ENCODE results near the gene TGM2. TPM values are rescaled to one million over a fixed set of nuclear protein-coding genes. Genes with fewer than 3 reads are reported as not detected.

TGM2 gene
- total and polyA plus RNA-seq, 2 donors (not counting 3 experiments of a cell fraction or from before 2014, with no cell fraction given), result 861 to 868 TPM

GRCh38 chr20:38181207-38181801 lies 16.2 kb upstream of the TGM2 start:
- TF ChIP-seq POLR2AphosphoS5 (IDR thresholded peaks at IDR 0.05; ENCODE audit: insufficient read depth, low read depth, low read length), result no peak
- no peak for TF ChIP-seq POLR2A (IDR thresholded peaks at IDR 0.05; ENCODE audit: low read depth, low read length)
- peaks cover 2% of the 10 kb centered on the region for H3K4me1 ChIP-seq (ENCODE audit: control insufficient read depth, extremely low read depth, insufficient read depth, low read length)
- no peak overlapping the region for H3K27ac ChIP-seq (ENCODE audit: insufficient read depth, low read depth, low read length)
- no peaks in the 10 kb centered on the region for H3K79me2 ChIP-seq (ENCODE audit: control insufficient read depth, insufficient read depth, low read length)
- no peak for DNase-seq (ENCODE audit: low read depth, low spot score)
- no peak overlapping the region for H3K9ac ChIP-seq (replicated peaks; ENCODE audit: extremely low read depth, insufficient read depth, low read length)
- ChIA-PET CTCF (interaction anchor here (1.0 kb wide), 1 partner anchor 16 kb away, joined by 3 read pairs; no protein-coding TSS in a partner anchor), POLR2A (no interaction called here)
- dilution Hi-C loops (cut with MboI; ENCODE audit: extremely low pct_ligation_motif_present, low sequenced_read_pairs), result no loop called here
- no peak overlapping the region for H3K4me3 ChIP-seq (replicated peaks in 1 of 3; ENCODE audit: insufficient read depth in 1 of 3, low read depth in 1 of 3, low read length in 3 of 3)
- no peaks in the 10 kb centered on the region for H3K9me1 ChIP-seq (replicated peaks; ENCODE audit: control insufficient read depth, extremely low read depth, insufficient read depth, low read length)
- H2AFZ ChIP-seq (ENCODE audit: low read depth, low read length), result no peak overlapping the region
- no peak for FAIRE-seq
- intact Hi-C loops (cut with micrococcal nuclease), result no loop called here
- H3K36me3 ChIP-seq (ENCODE audit: control insufficient read depth in 2 of 2, extremely low read depth in 1 of 2, insufficient read depth in 2 of 2, low read length in 2 of 2), result no peaks in the 10 kb centered on the region
- BruUV-seq (replicated peaks), result no TSS peak
- H3K27me3 ChIP-seq (ENCODE audit: control insufficient read depth in 2 of 2, insufficient read depth in 2 of 2, low read length in 2 of 2), result no peaks in the 10 kb centered on the region
- H3K9me3 ChIP-seq (replicated peaks; ENCODE audit: control insufficient read depth, insufficient read depth, low read length), result no peaks in the 10 kb centered on the region
- H4K20me1 ChIP-seq (replicated peaks; ENCODE audit: control insufficient read depth, extremely low read depth, insufficient read depth, low read length), result no peaks in the 10 kb centered on the region
- no peak overlapping the region for H3K4me2 ChIP-seq (ENCODE audit: insufficient read depth, low read length)

- Histone ChIP-seq H3K4me2 (ENCODE audit: insufficient read depth, low read length) (no peak overlapping the region), H3K27me3 (ENCODE audit: control insufficient read depth in 2 of 2, insufficient read depth in 2 of 2, low read length in 2 of 2) (no peaks in the 10 kb centered on the region), H3K79me2 (ENCODE audit: control insufficient read depth, insufficient read depth, low read length) (no peaks in the 10 kb centered on the region), H4K20me1 (replicated peaks; ENCODE audit: control insufficient read depth, extremely low read depth, insufficient read depth, low read length) (no peaks in the 10 kb centered on the region), H3K27ac (ENCODE audit: insufficient read depth, low read depth, low read length) (no peak overlapping the region), H3K9me1 (replicated peaks; ENCODE audit: control insufficient read depth, extremely low read depth, insufficient read depth, low read length) (no peaks in the 10 kb centered on the region), H3K9ac (replicated peaks; ENCODE audit: extremely low read depth, insufficient read depth, low read length) (no peak overlapping the region), H3K4me1 (ENCODE audit: control insufficient read depth, extremely low read depth, insufficient read depth, low read length) (no peaks in the 10 kb centered on the region), H3K9me3 (replicated peaks; ENCODE audit: control insufficient read depth, insufficient read depth, low read length) (no peaks in the 10 kb centered on the region), H3K4me3 (replicated peaks in 1 of 3; ENCODE audit: insufficient read depth in 1 of 3, low read depth in 1 of 3, low read length in 3 of 3) (no peak overlapping the region), H2AFZ (ENCODE audit: low read depth, low read length) (no peak overlapping the region), H3K36me3 (ENCODE audit: control insufficient read depth in 2 of 2, extremely low read depth in 1 of 2, insufficient read depth in 2 of 2, low read length in 2 of 2) (no peaks in the 10 kb centered on the region)
- dilution Hi-C loops (cut with MboI; ENCODE audit: extremely low pct_ligation_motif_present, low sequenced_read_pairs) (no loop called here), intact Hi-C loops (cut with micrococcal nuclease) (no loop called here)
- TF ChIP-seq POLR2AphosphoS5 (IDR thresholded peaks at IDR 0.05; ENCODE audit: insufficient read depth, low read depth, low read length) (no peak), EZH2 (IDR thresholded peaks at IDR 0.05; ENCODE audit: borderline replicate concordance, low read depth, low read length, severe bottlenecking) (no peak), FOS (IDR thresholded peaks at IDR 0.05; ENCODE audit: borderline replicate concordance, insufficient read depth, low read length) (no peak), JUN (IDR thresholded peaks at IDR 0.05; ENCODE audit: borderline replicate concordance, insufficient read depth, insufficient read length, low read depth) (no peak), POLR2A (IDR thresholded peaks at IDR 0.05; ENCODE audit: low read depth, low read length) (no peak), MYC (IDR thresholded peaks at IDR 0.05; ENCODE audit: low read depth, low read length) (no peak), MAX (IDR thresholded peaks at IDR 0.05; ENCODE audit: insufficient read depth, insufficient read length) (no peak), GATA2 (IDR thresholded peaks at IDR 0.05; ENCODE audit: insufficient read depth, insufficient read length, low read depth, low read length) (no peak)
- TF ChIP-seq, protein P1, sequence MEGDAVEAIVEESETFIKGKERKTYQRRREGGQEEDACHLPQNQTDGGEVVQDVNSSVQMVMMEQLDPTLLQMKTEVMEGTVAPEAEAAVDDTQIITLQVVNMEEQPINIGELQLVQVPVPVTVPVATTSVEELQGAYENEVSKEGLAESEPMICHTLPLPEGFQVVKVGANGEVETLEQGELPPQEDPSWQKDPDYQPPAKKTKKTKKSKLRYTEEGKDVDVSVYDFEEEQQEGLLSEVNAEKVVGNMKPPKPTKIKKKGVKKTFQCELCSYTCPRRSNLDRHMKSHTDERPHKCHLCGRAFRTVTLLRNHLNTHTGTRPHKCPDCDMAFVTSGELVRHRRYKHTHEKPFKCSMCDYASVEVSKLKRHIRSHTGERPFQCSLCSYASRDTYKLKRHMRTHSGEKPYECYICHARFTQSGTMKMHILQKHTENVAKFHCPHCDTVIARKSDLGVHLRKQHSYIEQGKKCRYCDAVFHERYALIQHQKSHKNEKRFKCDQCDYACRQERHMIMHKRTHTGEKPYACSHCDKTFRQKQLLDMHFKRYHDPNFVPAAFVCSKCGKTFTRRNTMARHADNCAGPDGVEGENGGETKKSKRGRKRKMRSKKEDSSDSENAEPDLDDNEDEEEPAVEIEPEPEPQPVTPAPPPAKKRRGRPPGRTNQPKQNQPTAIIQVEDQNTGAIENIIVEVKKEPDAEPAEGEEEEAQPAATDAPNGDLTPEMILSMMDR (IDR thresholded peaks at IDR 0.05; ENCODE audit: extremely low read depth in 1 of 2, insufficient read depth in 1 of 2, low read depth in 1 of 2, low read length in 2 of 2), result no peak
- FAIRE-seq (no peak), DNase-seq (ENCODE audit: low read depth, low spot score) (no peak)
- POLR2A ChIA-PET, result no interaction called here
- CTCF ChIA-PET, result no interaction called here
- no TSS peak for BruUV-seq (replicated peaks)
These were observed 15.7 kb upstream of the TGM2 start for GRCh38 chr20:38180781-38181180.
